ENCODE data around the gene RNF115. TPM values are rescaled to one million over a fixed set of nuclear protein-coding genes. Genes with fewer than 3 reads are reported as not detected.
A peak's percentile ranks its signal among the peaks of the same experiment; 100 is the strongest.
"Not testable (repeated sequence)": the region's sequence is repeated elsewhere in the genome, so short reads cannot be mapped to it uniquely, and the experiment has no call there.

Gene RNF115
- total RNA-seq, 1 experiment from 2014 or later = 10.0 TPM

- no peak overlapping the region for H3K27ac ChIP-seq
- no peak overlapping the region for H3K4me3 ChIP-seq
- H3K27me3 ChIP-seq = no peaks in the 10 kb centered on the region
- H3K36me3 ChIP-seq = no peaks in the 10 kb centered on the region
- DNase-seq = no peak
- no peaks in the 10 kb centered on the region for H3K9me3 ChIP-seq (replicated peaks)
- H3K4me1 ChIP-seq = no peaks in the 10 kb centered on the region
These were observed 19.5 kb downstream of the RNF115 start for GRCh38 chr1:145804235-145805045.

- Histone ChIP-seq H3K9me3 (replicated peaks) (peaks cover 5% of the 10 kb centered on the region; the same call in 1 of the 2 replicates), H3K36me3 (no peaks in the 10 kb centered on the region), H3K4me1 (no peaks in the 10 kb centered on the region), H3K4me3 (no peak overlapping the region), H3K27ac (no peak overlapping the region), H3K27me3 (no peaks in the 10 kb centered on the region)
- no peak for DNase-seq
These were observed 24.1 kb downstream of the RNF115 start for GRCh38 chr1:145799806-145800205.

- Histone ChIP-seq H3K4me1 (no peaks in the 10 kb centered on the region), H3K27ac (no peak overlapping the region), H3K4me3 (no peak overlapping the region), H3K9me3 (replicated peaks) (peaks cover 5% of the 10 kb centered on the region; the same call in 1 of the 2 replicates), H3K27me3 (no peaks in the 10 kb centered on the region), H3K36me3 (no peaks in the 10 kb centered on the region)
- DNase-seq = no peak
These were observed 27.1 kb downstream of the RNF115 start for GRCh38 chr1:145796753-145797152.

- no peaks in the 10 kb centered on the region for H3K4me1 ChIP-seq
- H3K9me3 ChIP-seq (replicated peaks) = peaks cover 5% of the 10 kb centered on the region; the same call in 1 of the 2 replicates
- no peaks in the 10 kb centered on the region for H3K36me3 ChIP-seq
These were observed 28.5 kb downstream of the RNF115 start for GRCh38 chr1:145795257-145795881.

GRCh38 chr1:145792484-145792883 is 31.4 kb downstream of the RNF115 start:
- no peaks in the 10 kb centered on the region for H3K27me3 ChIP-seq
- H3K4me1 ChIP-seq = no peaks in the 10 kb centered on the region
- H3K36me3 ChIP-seq = no peaks in the 10 kb centered on the region
- no peak for DNase-seq
- H3K27ac ChIP-seq = no peak overlapping the region
- H3K4me3 ChIP-seq = no peak overlapping the region
- peaks cover 5% of the 10 kb centered on the region; the same call in 1 of the 2 replicates for H3K9me3 ChIP-seq (replicated peaks)

More at GRCh38 chr1:145795257-145795881, 28.5 kb downstream of the RNF115 start:
- no peak overlapping the region for H3K4me3 ChIP-seq
- H3K27ac ChIP-seq = no peak overlapping the region
- DNase-seq = peak in 1 of 2 experiments; percentile 2
- H3K27me3 ChIP-seq = no peaks in the 10 kb centered on the region

- H3K9me3 ChIP-seq (replicated peaks); H3K4me1 ChIP-seq; DNase-seq; H3K27ac ChIP-seq; H3K36me3 ChIP-seq; H3K27me3 ChIP-seq; H3K4me3 ChIP-seq: not testable (repeated sequence)
These were observed 32.0 kb downstream of the RNF115 start for GRCh38 chr1:145791860-145792259.

GRCh38 chr1:145788580-145788979 is 35.3 kb downstream of the RNF115 start:
- Histone ChIP-seq H3K9me3 (replicated peaks) (no peaks in the 10 kb centered on the region), H3K27ac (no peak overlapping the region), H3K36me3 (no peaks in the 10 kb centered on the region), H3K4me3 (no peak overlapping the region), H3K27me3 (no peaks in the 10 kb centered on the region), H3K4me1 (no peaks in the 10 kb centered on the region)
- no peak for DNase-seq

GRCh38 chr1:145786271-145786670 is 37.6 kb downstream of the RNF115 start:
- no peak for DNase-seq
- H3K4me3 ChIP-seq = no peak overlapping the region
- H3K36me3 ChIP-seq = 0 out of 2 replicates have a peak, but pooled peaks cover 2% of the 10 kb centered on the region
- H3K4me1 ChIP-seq = no peaks in the 10 kb centered on the region
- H3K27me3 ChIP-seq = no peaks in the 10 kb centered on the region
- no peaks in the 10 kb centered on the region for H3K9me3 ChIP-seq (replicated peaks)
- H3K27ac ChIP-seq = no peak overlapping the region

GRCh38 chr1:145785547-145785946 is 38.3 kb downstream of the RNF115 start:
- Histone ChIP-seq H3K27ac (no peak overlapping the region), H3K9me3 (replicated peaks) (no peaks in the 10 kb centered on the region), H3K27me3 (no peaks in the 10 kb centered on the region), H3K4me3 (no peak overlapping the region), H3K4me1 (no peaks in the 10 kb centered on the region), H3K36me3 (0 out of 2 replicates have a peak, but pooled peaks cover 2% of the 10 kb centered on the region)
- no peak for DNase-seq

- no peak for DNase-seq
- H3K36me3 ChIP-seq = 0 out of 2 replicates have a peak, but pooled peaks cover 2% of the 10 kb centered on the region
- no peaks in the 10 kb centered on the region for H3K9me3 ChIP-seq (replicated peaks)
- H3K27ac ChIP-seq = no peak overlapping the region
- no peak overlapping the region for H3K4me3 ChIP-seq
- H3K4me1 ChIP-seq = no peaks in the 10 kb centered on the region
- no peaks in the 10 kb centered on the region for H3K27me3 ChIP-seq
These were observed 39.5 kb downstream of the RNF115 start for GRCh38 chr1:145784409-145784808.

GRCh38 chr1:145782272-145783099 is 41.4 kb downstream of the RNF115 start:
- no peak overlapping the region for H3K4me3 ChIP-seq
- 0 out of 2 replicates have a peak, but pooled peaks cover 2% of the 10 kb centered on the region for H3K36me3 ChIP-seq
- DNase-seq = no peak
- no peaks in the 10 kb centered on the region for H3K4me1 ChIP-seq
- no peaks in the 10 kb centered on the region for H3K9me3 ChIP-seq (replicated peaks)
- no peaks in the 10 kb centered on the region for H3K27me3 ChIP-seq
- no peak overlapping the region for H3K27ac ChIP-seq

GRCh38 chr1:145778146-145778540 is 45.8 kb downstream of the RNF115 start:
- no peaks in the 10 kb centered on the region for H3K27me3 ChIP-seq
- no peaks in the 10 kb centered on the region for H3K4me1 ChIP-seq
- H3K27ac ChIP-seq = no peak overlapping the region
- H3K36me3 ChIP-seq = no peaks in the 10 kb centered on the region
- H3K4me3 ChIP-seq = no peak overlapping the region
- no peak for DNase-seq
- H3K9me3 ChIP-seq (replicated peaks) = no peaks in the 10 kb centered on the region

- no peaks in the 10 kb centered on the region for H3K9me3 ChIP-seq (replicated peaks)
- no peak for DNase-seq
These were observed 46.3 kb downstream of the RNF115 start for GRCh38 chr1:145777357-145778145.

GRCh38 chr1:145773423-145773822 is 50.5 kb downstream of the RNF115 start:
- no peak for DNase-seq
- Histone ChIP-seq H3K36me3 (peaks cover 9% of the 10 kb centered on the region; the same call in 1 of the 2 replicates), H3K27me3 (no peaks in the 10 kb centered on the region)

More at GRCh38 chr1:145777357-145778145, 46.3 kb downstream of the RNF115 start:
- Histone ChIP-seq H3K4me1 (no peaks in the 10 kb centered on the region), H3K27ac (no peak overlapping the region), H3K27me3 (no peaks in the 10 kb centered on the region), H3K4me3 (no peak overlapping the region), H3K36me3 (no peaks in the 10 kb centered on the region)

More at GRCh38 chr1:145773423-145773822, 50.5 kb downstream of the RNF115 start:
- Histone ChIP-seq H3K4me1 (no peaks in the 10 kb centered on the region), H3K9me3 (replicated peaks) (no peaks in the 10 kb centered on the region), H3K4me3 (no peak overlapping the region), H3K27ac (no peak overlapping the region)

All from SJCRH30 (cell line).